MCF 10A (cell line): ENCODE data around the gene LYRM7. TPM values are rescaled to one million over a fixed set of nuclear protein-coding genes. Genes with fewer than 3 reads are reported as not detected.

Source experiments
- BruUV-seq: library from RNA; stranded (reverse); fragments of 400-500 nt; replicated peaks from 2 replicates; lab custom pipeline; 2021; lab: Mats Ljungman, UMichigan
- CTCF ChIA-PET: fragments of 300-600 bp; sonication (Branson Sonifier 250); formaldehyde crosslinking; extraction: SDS; loops from one replicate; lab custom pipeline; 2021; ENCODE audit warnings: antibody characterized with exemption, inconsistent platforms; lab: Yijun Ruan, JAX
- POLR2A ChIA-PET: fragments of 300-600, 350-650 bp; sonication (Branson Sonifier 250); formaldehyde crosslinking; extraction: SDS; loops from one replicate; lab custom pipeline; 2020; ENCODE audit warnings: antibody characterized with exemption, inconsistent platforms; lab: Yijun Ruan, JAX
- DNase-seq: peaks from one replicate; pipeline ENCODE4 v3.0.0-alpha.2; 2018; ENCODE audit not compliant: unreplicated experiment
- H3K27ac Mint-ChIP-seq: one replicate; pipeline ENCODE4 v1.8.0; 2022; ENCODE audit warnings: mild to moderate bottlenecking, low read depth, mixed read lengths; ENCODE audit not compliant: unreplicated experiment
- H3K27me3 Mint-ChIP-seq: one replicate; pipeline ENCODE4 v1.8.0; 2022; ENCODE audit warnings: mixed read lengths; ENCODE audit not compliant: insufficient read depth, unreplicated experiment
- H3K36me3 Mint-ChIP-seq: one replicate; pipeline ENCODE4 v1.8.0; 2022; ENCODE audit warnings: mild to moderate bottlenecking, moderate library complexity, mixed read lengths; ENCODE audit not compliant: insufficient read depth, unreplicated experiment
- H3K4me1 Mint-ChIP-seq: one replicate; pipeline ENCODE4 v1.8.0; 2022; ENCODE audit warnings: mixed read lengths; ENCODE audit not compliant: insufficient read depth, unreplicated experiment
- H3K4me3 Mint-ChIP-seq: one replicate; pipeline ENCODE4 v1.8.0; 2022; ENCODE audit warnings: mild to moderate bottlenecking, moderate library complexity, mixed read lengths; ENCODE audit not compliant: unreplicated experiment
- H3K9me3 Mint-ChIP-seq: one replicate; pipeline ENCODE4 v1.8.0; 2022; ENCODE audit warnings: mixed read lengths; ENCODE audit not compliant: unreplicated experiment
- CTCF ChIP-seq: fragments of 200-600 bp; IDR thresholded peaks from one replicate; pipeline ENCODE4 v1.8.0; 2022; ENCODE audit warnings: antibody characterized with exemption, mild to moderate bottlenecking; ENCODE audit not compliant: unreplicated experiment
- intact Hi-C: fragments of 100-400 bp; cut with micrococcal nuclease; formaldehyde crosslinking; loops from 2 replicates; pipeline ENCODE4 v1.14.1; 2022
- total RNA-seq: library from RNA; stranded (reverse); gene quantifications from 2 replicates; pipeline ENCODE4 v1.2.3, GENCODE V29; 2022

Gene LYRM7
- total RNA-seq, 1 experiment from 2014 or later, result 18.2 TPM

GRCh38 chr5:131228646-131229045, 57.9 kb downstream of the LYRM7 start:
- no peak overlapping the region for H3K4me3 Mint-ChIP-seq
- no peak for TF ChIP-seq CTCF
- H3K9me3 Mint-ChIP-seq, result no peaks in the 10 kb centered on the region
- DNase-seq, result no peak
- POLR2A ChIA-PET, result interaction anchor here (0.6 to 1.0 kb wide), 2 partner anchors 8 to 35 kb away, joined by 3 read pairs; no protein-coding TSS in a partner anchor
- no peaks in the 10 kb centered on the region for H3K27me3 Mint-ChIP-seq
- H3K4me1 Mint-ChIP-seq, result no peaks in the 10 kb centered on the region
- intact Hi-C loops, result no loop called here
- CTCF ChIA-PET, result no interaction called here
- no peak overlapping the region for H3K27ac Mint-ChIP-seq
- H3K36me3 Mint-ChIP-seq, result no peaks in the 10 kb centered on the region
- BruUV-seq, result no TSS peak

- H3K27ac Mint-ChIP-seq, result no peak overlapping the region
- H3K27me3 Mint-ChIP-seq, result no peaks in the 10 kb centered on the region
- ChIA-PET POLR2A (interaction anchor here (0.6 to 0.9 kb wide), 2 partner anchors 28 to 339 kb away, joined by 3 to 4 read pairs; no protein-coding TSS in a partner anchor), CTCF (interaction anchor here (0.7 to 1.6 kb wide), 4 partner anchors 9 to 253 kb away, joined by 3 read pairs; no protein-coding TSS in a partner anchor)
- TF ChIP-seq CTCF, result no peak
- no TSS peak for BruUV-seq
- H3K9me3 Mint-ChIP-seq, result no peaks in the 10 kb centered on the region
- intact Hi-C loops, result no loop called here
- no peaks in the 10 kb centered on the region for H3K36me3 Mint-ChIP-seq
- H3K4me1 Mint-ChIP-seq, result no peaks in the 10 kb centered on the region
- DNase-seq, result no peak
- no peak overlapping the region for H3K4me3 Mint-ChIP-seq
Observed at GRCh38 chr5:131229623-131230022, 58.9 kb downstream of the LYRM7 start.

GRCh38 chr5:131230406-131230805, 59.7 kb downstream of the LYRM7 start:
- ChIA-PET POLR2A (interaction anchor here (0.6 kb wide), 1 partner anchor 339 kb away, joined by 3 read pairs; no protein-coding TSS in a partner anchor), CTCF (interaction anchor here (1.1 to 1.6 kb wide), 3 partner anchors 9 to 19 kb away, joined by 3 read pairs; no protein-coding TSS in a partner anchor)
- no peaks in the 10 kb centered on the region for H3K27me3 Mint-ChIP-seq
- H3K36me3 Mint-ChIP-seq, result no peaks in the 10 kb centered on the region
- H3K4me3 Mint-ChIP-seq, result no peak overlapping the region
- no peak for DNase-seq
- no peaks in the 10 kb centered on the region for H3K4me1 Mint-ChIP-seq
- intact Hi-C loops, result no loop called here
- no peak for TF ChIP-seq CTCF
- H3K9me3 Mint-ChIP-seq, result no peaks in the 10 kb centered on the region
- H3K27ac Mint-ChIP-seq, result no peak overlapping the region
- BruUV-seq, result no TSS peak

- Mint-ChIP-seq H3K4me1 (peaks cover 11% of the 10 kb centered on the region), H3K27me3 (no peaks in the 10 kb centered on the region), H3K36me3 (no peaks in the 10 kb centered on the region), H3K9me3 (no peaks in the 10 kb centered on the region), H3K27ac (no peak overlapping the region), H3K4me3 (no peak overlapping the region)
- no TSS peak for BruUV-seq
- ChIA-PET POLR2A (interaction anchor here (1.5 to 3.5 kb wide), 6 partner anchors 12 to 25 kb away, joined by 4 to 18 read pairs (median 4); partner anchors contain the start of gene CDC42SE2), CTCF (interaction anchor here (1.3 to 1.4 kb wide), 2 partner anchors 10 to 37 kb away, joined by 3 read pairs; no protein-coding TSS in a partner anchor)
- intact Hi-C loops, result no loop called here
- TF ChIP-seq CTCF, result no peak
- no peak for DNase-seq
Observed at GRCh38 chr5:131239686-131240085, 68.9 kb downstream of the LYRM7 start.
